ENCODE measurements around the gene MED15. TPM values are rescaled to one million over a fixed set of nuclear protein-coding genes. Genes with fewer than 3 reads are reported as not detected.

The MED15 gene
- total and polyA plus RNA-seq, 10 of the 15 experiments (the other 5 are each of a cell fraction or from before 2014, with no cell fraction given): 1.4 to 75.2 (median 26.9) TPM

- TF ChIP-seq RELA (IDR thresholded peaks at IDR 0.05; ENCODE audit: borderline replicate concordance, partially characterized antibody) (peak; percentile 78), HCFC1 (IDR thresholded peaks at IDR 0.05; ENCODE audit: low read length) (peak; percentile 100), TAF1 (IDR thresholded peaks at IDR 0.05; ENCODE audit: borderline replicate concordance, low read depth, low read length) (peak; percentile 76; the same call in 1 of the 2 replicates), BCL11A (IDR thresholded peaks at IDR 0.05; ENCODE audit: low read depth, low read length) (no peak), STAT1 (conservative IDR thresholded peaks at IDR 0.05) (no peak), POLR2A (IDR thresholded peaks at IDR 0.05; ENCODE audit: low read depth, low read length) (peak; percentile 96), ATF7 (IDR thresholded peaks at IDR 0.05; ENCODE audit: low read depth) (no peak), WRNIP1 (IDR thresholded peaks at IDR 0.05; ENCODE audit: borderline replicate concordance, low read depth, low read length) (no peak), SREBF2 (IDR thresholded peaks at IDR 0.05; ENCODE audit: low read length) (peak; percentile 44; the same call in 1 of the 2 replicates), ZBTB33 (IDR thresholded peaks at IDR 0.05) (no peak), SUPT20H (IDR thresholded peaks at IDR 0.05; ENCODE audit: borderline replicate concordance, control insufficient read depth, low read depth, low read length) (no peak), NR2F1 (conservative IDR thresholded peaks at IDR 0.05) (0 out of 2 replicates have a peak, but pooled peaks have one; percentile 21), NR2C1 (IDR thresholded peaks at IDR 0.05) (peak; percentile 97), MYB (IDR thresholded peaks at IDR 0.05; ENCODE audit: borderline replicate concordance, low read depth, low read length) (no peak), NR2C2 (IDR thresholded peaks at IDR 0.05; ENCODE audit: borderline replicate concordance, control insufficient read depth, insufficient read length, low read depth) (no peak), MTA2 (IDR thresholded peaks at IDR 0.05; ENCODE audit: low read depth) (peak; percentile 44), BMI1 (IDR thresholded peaks at IDR 0.05; ENCODE audit: borderline replicate concordance) (no peak), CREM (IDR thresholded peaks at IDR 0.05; ENCODE audit: low read depth) (peak; percentile 97), SMAD1 (IDR thresholded peaks at IDR 0.05; ENCODE audit: low read depth, partially characterized antibody) (no peak), SMAD5 (IDR thresholded peaks at IDR 0.05; ENCODE audit: low read depth) (peak; percentile 60; the same call in 1 of the 2 replicates), CHD2 (IDR thresholded peaks at IDR 0.05; ENCODE audit: borderline replicate concordance, low read depth, low read length) (peak; percentile 89), NBN (IDR thresholded peaks at IDR 0.05) (peak; percentile 77), MLLT1 (IDR thresholded peaks at IDR 0.05) (peak; percentile 76), E2F4 (IDR thresholded peaks at IDR 0.05; ENCODE audit: low read depth, low read length) (no peak), SIX5 (IDR thresholded peaks at IDR 0.05; ENCODE audit: low read depth, low read length, severe bottlenecking) (peak; percentile 99), RELB (IDR thresholded peaks at IDR 0.05; ENCODE audit: low read depth) (peak; percentile 74; the same call in 1 of the 2 replicates), NFYB (IDR thresholded peaks at IDR 0.05; ENCODE audit: insufficient read depth, low read depth, low read length) (no peak)
Measured at GRCh38 chr22:20507253-20508066, at the start of gene MED15 (continued).

All from GM12878 (cell line).